ENCODE results near the gene SDR42E2.

GRCh38 chr16:22117609-22118008 is 44.7 kb upstream of the SDR42E2 start:
- TF ChIP-seq CTCF (IDR thresholded peaks at IDR 0.05; ENCODE audit: low read depth, low read length) (no peak), EZH2phosphoT487 (IDR thresholded peaks at IDR 0.05; ENCODE audit: low read depth) (no peak)
